OCI-M2 (cell line): ENCODE results near the gene SUPT3H.
A peak's percentile ranks its signal among the peaks of the same experiment; 100 is the strongest.
"Not testable (repeated sequence)": the region's sequence is repeated elsewhere in the genome, so short reads cannot be mapped to it uniquely, and the experiment has no call there.

Experiments
- DNase-seq: peaks from one replicate; lab custom pipeline; 2025; ENCODE audit not compliant: unreplicated experiment; lab: John Stamatoyannopoulos, UW

The SUPT3H gene

GRCh38 chr6:45327956-45328522, 49.7 kb downstream of the SUPT3H start, which contains the start of gene RUNX2:
Gene RUNX2, plus strand, starts transcription at chr6:45328330. Its CDS starts 397 bp downstream, at chr6:45328727.
- no peak for DNase-seq

- no peak for DNase-seq
These were observed 50.9 kb downstream of the SUPT3H start for GRCh38 chr6:45326698-45327417.

- no peak for DNase-seq
These were observed 54.0 kb downstream of the SUPT3H start for GRCh38 chr6:45323656-45324224.

- no peak for DNase-seq
These were observed 57.4 kb downstream of the SUPT3H start for GRCh38 chr6:45320349-45320748.

- no peak for DNase-seq
These were observed 63.6 kb downstream of the SUPT3H start for GRCh38 chr6:45314146-45314545.

- no peak for DNase-seq
These were observed 67.5 kb downstream of the SUPT3H start for GRCh38 chr6:45310118-45310788.

- DNase-seq: no peak
These were observed 72.2 kb downstream of the SUPT3H start for GRCh38 chr6:45305546-45305945.

- DNase-seq: no peak
These were observed 74.9 kb downstream of the SUPT3H start for GRCh38 chr6:45302832-45303231.

- DNase-seq: no peak
These were observed 76.2 kb downstream of the SUPT3H start for GRCh38 chr6:45301348-45302142.

- DNase-seq: no peak
These were observed 77.0 kb downstream of the SUPT3H start for GRCh38 chr6:45300736-45301135.

GRCh38 chr6:45299096-45299581, 78.6 kb downstream of the SUPT3H start:
- no peak for DNase-seq

GRCh38 chr6:45297320-45297719, 80.4 kb downstream of the SUPT3H start:
- no peak for DNase-seq

GRCh38 chr6:45294065-45294701, 83.6 kb downstream of the SUPT3H start:
- peak; percentile 45 for DNase-seq

- DNase-seq: no peak
These were observed 84.4 kb downstream of the SUPT3H start for GRCh38 chr6:45293306-45293705.

- no peak for DNase-seq
These were observed 87.8 kb downstream of the SUPT3H start for GRCh38 chr6:45289751-45290514.

- not testable (repeated sequence) for DNase-seq
These were observed 91.0 kb downstream of the SUPT3H start for GRCh38 chr6:45286707-45287106.

- no peak for DNase-seq
These were observed 99.4 kb downstream of the SUPT3H start for GRCh38 chr6:45278367-45278766.

- DNase-seq: not testable (repeated sequence)
These were observed 100.0 kb downstream of the SUPT3H start for GRCh38 chr6:45277741-45278140.

- DNase-seq: no peak
These were observed 102.4 kb downstream of the SUPT3H start for GRCh38 chr6:45275358-45275757.

GRCh38 chr6:45272626-45273025, 105.1 kb downstream of the SUPT3H start:
- DNase-seq: no peak
